SJCRH30 (cell line): ENCODE measurements around the gene TTLL7. TPM values are rescaled to one million over a fixed set of nuclear protein-coding genes. Genes with fewer than 3 reads are reported as not detected.
"Not testable (repeated sequence)": the region's sequence is repeated elsewhere in the genome, so short reads cannot be mapped to it uniquely, and the experiment has no call there.

ENCODE experiments used
- DNase-seq, 2 experiments: peaks; one replicate each; pipeline ENCODE4 v3.0.0-alpha.2; 2015 to 2020
- H3K27ac ChIP-seq: fragments of 250-450 bp; sonication (Bioruptor Pico); 2 replicates; pipeline ENCODE4 v1.5.1; 2020; ENCODE audit warnings: mild to moderate bottlenecking, moderate library complexity
- H3K27me3 ChIP-seq: fragments of 250-450 bp; sonication (Bioruptor Pico); 2 replicates; pipeline ENCODE4 v1.5.1; 2020; ENCODE audit warnings: mild to moderate bottlenecking, moderate library complexity
- H3K36me3 ChIP-seq: fragments of 250-450 bp; sonication (Bioruptor Pico); 2 replicates; pipeline ENCODE4 v1.5.1; 2020; ENCODE audit warnings: mild to moderate bottlenecking, moderate library complexity
- H3K4me1 ChIP-seq: fragments of 250-450 bp; sonication (Bioruptor Pico); 2 replicates; pipeline ENCODE4 v1.5.1; 2020; ENCODE audit warnings: mild to moderate bottlenecking, moderate library complexity
- H3K4me3 ChIP-seq: fragments of 250-450 bp; sonication (Bioruptor Pico); 2 replicates; pipeline ENCODE4 v1.5.1; 2020; ENCODE audit warnings: mild to moderate bottlenecking, moderate library complexity
- H3K9me3 ChIP-seq: fragments of 250-450 bp; sonication (Bioruptor Pico); replicated peaks from 2 replicates; pipeline ENCODE4 v1.5.1; 2020; ENCODE audit warnings: mild to moderate bottlenecking, moderate library complexity
- total RNA-seq: library from RNA; depleted of rRNA; stranded (reverse); fragments of >200 nt; shearing (Covaris generic); gene quantifications from 2 replicates; pipeline ENCODE4 v1.2.3, GENCODE V29; 2014

TTLL7 gene
- total RNA-seq, 1 experiment from 2014 or later: 25.2 TPM

DNA sequence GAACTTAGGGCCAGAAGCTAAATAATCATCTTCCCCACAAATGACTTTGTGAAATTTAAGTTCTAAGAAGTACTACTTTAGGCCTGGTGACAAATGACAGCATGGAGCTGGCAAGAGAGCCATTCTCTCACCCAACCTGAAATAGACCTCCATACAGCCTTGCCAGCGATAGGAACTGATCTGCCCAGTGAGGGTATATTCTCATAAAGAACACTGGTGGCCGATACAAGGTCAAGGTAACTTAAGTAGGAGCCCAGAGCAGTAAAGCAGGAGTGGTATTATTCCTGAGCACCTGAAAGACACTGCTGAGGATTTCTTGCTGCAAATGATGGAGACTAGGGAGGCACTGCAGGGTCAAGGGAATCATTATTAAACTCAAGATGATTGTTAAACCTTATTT is 2.6 kb upstream of the TTLL7 start:
- Histone ChIP-seq H3K27ac (no peak overlapping the region), H3K4me1 (peaks cover 21% of the 10 kb centered on the region), H3K36me3 (no peaks in the 10 kb centered on the region), H3K4me3 (no peak overlapping the region), H3K27me3 (no peaks in the 10 kb centered on the region), H3K9me3 (no peaks in the 10 kb centered on the region)
- no peak for DNase-seq

DNA sequence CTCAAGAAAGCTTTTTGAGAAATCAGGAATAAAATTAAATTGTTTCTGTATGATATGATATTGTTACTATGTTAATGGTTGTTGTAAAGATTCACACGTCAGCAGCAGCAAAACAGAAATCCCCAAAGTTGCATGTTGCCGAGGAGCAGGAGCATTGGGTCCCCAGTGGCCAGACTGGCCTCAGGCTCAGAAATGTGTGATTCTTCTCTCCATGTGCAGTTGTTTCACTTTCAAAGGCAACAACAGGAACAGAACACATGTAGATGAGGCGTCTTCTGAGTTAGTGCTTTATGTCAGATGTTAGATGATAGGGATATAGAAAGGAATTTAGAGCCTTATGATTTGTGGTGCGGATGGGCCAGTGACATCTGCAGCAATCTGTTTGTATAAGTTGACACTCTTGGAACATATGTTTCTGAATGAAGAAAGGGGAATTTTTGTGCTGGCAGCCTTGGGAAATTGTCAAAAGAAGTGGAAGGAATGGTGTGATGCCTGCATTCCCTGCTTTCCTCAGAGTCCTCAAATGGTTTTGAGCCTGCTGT is 2.1 kb upstream of the TTLL7 start:
- no peak overlapping the region for H3K27ac ChIP-seq
- no peaks in the 10 kb centered on the region for H3K36me3 ChIP-seq
- no peaks in the 10 kb centered on the region for H3K9me3 ChIP-seq
- no peak for DNase-seq
- no peak overlapping the region for H3K4me3 ChIP-seq
- H3K4me1 ChIP-seq: peaks cover 25% of the 10 kb centered on the region
- H3K27me3 ChIP-seq: no peaks in the 10 kb centered on the region

DNA sequence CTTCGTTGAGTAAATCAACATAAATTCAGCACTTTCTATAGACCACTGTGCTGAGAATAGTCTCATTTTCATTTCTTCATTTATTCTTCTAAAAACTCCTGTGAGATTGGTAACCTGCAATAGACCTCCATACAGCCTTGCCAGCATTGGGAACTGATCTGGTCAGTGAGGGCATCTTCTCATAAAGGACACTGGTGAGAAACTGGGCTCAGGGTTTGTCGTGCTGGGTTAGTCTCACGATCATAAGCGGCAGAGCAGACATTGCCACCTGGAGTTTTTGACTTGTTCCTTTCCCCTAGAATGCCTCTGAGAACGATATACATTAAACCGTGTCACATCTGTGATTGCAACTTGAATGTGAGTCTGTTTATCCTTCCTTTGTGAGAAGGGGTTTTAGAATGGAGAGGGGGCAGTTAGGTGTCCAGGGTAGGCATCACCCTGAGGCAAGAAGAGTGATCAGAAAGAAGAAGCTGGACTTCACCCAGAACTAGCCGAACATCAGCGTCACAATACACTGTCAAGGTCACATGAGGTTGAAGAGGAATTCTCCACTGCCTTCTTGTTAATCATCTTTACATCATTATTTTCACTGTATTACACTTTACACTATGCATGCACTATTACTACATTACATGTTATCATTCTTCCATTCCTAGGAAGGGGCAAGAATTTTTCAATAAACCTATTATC is 1.4 kb upstream of the TTLL7 start:
- no peak for DNase-seq
- Histone ChIP-seq H3K4me1 (peaks cover 26% of the 10 kb centered on the region), H3K27me3 (no peaks in the 10 kb centered on the region), H3K36me3 (no peaks in the 10 kb centered on the region), H3K4me3 (peak overlapping the region; percentile 98; the same call in 1 of the 2 replicates), H3K9me3 (no peaks in the 10 kb centered on the region), H3K27ac (no peak overlapping the region)

DNA sequence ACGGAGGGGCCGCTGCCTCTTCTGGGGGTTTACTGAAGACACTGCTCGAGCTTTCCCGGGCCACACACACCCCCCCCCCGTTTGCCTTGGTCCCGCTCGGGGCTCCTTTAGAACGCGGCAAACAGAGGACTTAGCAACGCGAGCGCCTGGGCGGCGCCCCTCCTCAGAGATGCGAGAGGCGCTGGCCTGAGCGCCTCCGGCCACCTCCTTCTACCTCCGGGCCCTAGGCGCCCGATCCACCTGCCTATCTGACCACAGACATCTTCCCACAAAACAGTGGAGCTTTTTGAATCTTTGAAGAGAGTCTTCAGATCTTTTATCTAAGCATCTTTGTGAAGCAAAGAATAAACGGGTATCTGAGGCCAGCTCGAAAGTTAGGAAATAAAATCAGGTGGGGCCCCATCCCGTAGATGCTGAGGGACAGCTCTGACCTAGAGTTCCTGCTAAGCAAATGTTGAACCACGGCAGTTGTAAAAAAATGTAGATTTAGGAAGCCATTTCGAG is 436 bp upstream of the TTLL7 start:
- Histone ChIP-seq H3K36me3 (no peaks in the 10 kb centered on the region), H3K9me3 (no peaks in the 10 kb centered on the region), H3K27me3 (no peaks in the 10 kb centered on the region), H3K27ac (peak overlapping the region; percentile 100), H3K4me3 (peak overlapping the region; percentile 98), H3K4me1 (peaks cover 26% of the 10 kb centered on the region)
- DNase-seq: peak; percentile 89 to 90

DNA sequence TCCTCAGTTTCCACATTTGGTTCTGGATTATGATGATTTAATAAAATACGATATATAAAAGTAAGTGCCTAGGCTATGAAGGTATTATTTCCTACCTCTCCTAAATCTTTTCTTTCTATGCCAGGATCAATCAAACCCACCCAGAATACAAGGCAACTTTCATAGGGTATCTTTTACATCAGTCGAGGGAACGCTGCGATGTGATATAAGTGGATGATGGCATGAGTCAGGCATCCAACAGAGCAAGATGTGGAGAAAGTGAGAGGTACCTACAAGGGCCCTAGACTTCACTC is 781 bp downstream of the TTLL7 start:
- H3K4me3 ChIP-seq: peak overlapping the region; percentile 98
- no peaks in the 10 kb centered on the region for H3K9me3 ChIP-seq
- H3K4me1 ChIP-seq: peaks cover 26% of the 10 kb centered on the region
- peak overlapping the region; percentile 100 for H3K27ac ChIP-seq
- no peaks in the 10 kb centered on the region for H3K36me3 ChIP-seq
- DNase-seq: peak in 1 of 2 experiments; percentile 63
- no peaks in the 10 kb centered on the region for H3K27me3 ChIP-seq

DNA sequence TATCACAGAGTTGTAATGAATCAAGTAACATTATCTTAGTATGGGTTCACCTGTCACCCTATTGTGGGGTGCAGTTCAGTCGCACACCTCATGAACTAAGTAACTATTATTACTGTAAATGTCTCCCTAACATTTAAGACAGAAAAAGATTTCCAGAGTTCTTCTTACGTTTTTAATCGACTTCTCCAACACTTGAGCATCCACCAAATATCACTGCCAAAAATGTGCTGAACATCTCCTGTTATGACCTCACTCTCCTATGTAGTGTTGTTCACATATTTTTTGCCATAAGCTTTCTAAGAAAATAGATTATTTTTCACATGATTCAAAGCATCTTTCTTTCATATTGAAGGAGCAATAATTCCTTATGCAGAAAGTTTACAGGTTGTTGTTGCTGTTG is 1.3 kb downstream of the TTLL7 start:
- H3K4me1 ChIP-seq: peaks cover 26% of the 10 kb centered on the region
- H3K4me3 ChIP-seq: peak overlapping the region; percentile 98
- no peak overlapping the region; the same call in 1 of the 2 replicates for H3K27ac ChIP-seq

DNA sequence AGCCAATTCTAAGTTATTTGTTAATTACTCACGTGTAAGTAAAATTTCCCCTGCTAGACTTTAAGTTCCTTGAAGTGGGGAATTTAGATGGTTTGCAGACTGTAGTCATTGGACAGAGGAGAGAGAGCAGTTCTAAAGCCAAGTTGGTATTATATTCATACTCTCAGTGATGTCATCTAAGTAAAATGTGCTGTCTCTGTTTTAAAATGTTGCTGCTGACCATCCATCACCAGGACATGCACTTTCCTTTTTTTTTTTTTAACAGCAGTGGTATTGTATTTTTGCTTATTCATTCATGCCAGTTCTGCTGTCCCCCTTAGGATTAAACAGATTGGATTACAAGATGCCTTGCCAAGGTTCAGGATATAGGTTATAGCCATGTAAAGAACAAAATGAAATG is 2.3 kb downstream of the TTLL7 start:
- Histone ChIP-seq H3K4me3 (no peak overlapping the region), H3K27me3 (no peaks in the 10 kb centered on the region), H3K27ac (peak overlapping the region; percentile 25; the same call in 1 of the 2 replicates), H3K9me3 (no peaks in the 10 kb centered on the region), H3K4me1 (peaks cover 26% of the 10 kb centered on the region), H3K36me3 (peaks cover 6% of the 10 kb centered on the region; the same call in 1 of the 2 replicates)
- DNase-seq: peak in 1 of 2 experiments; percentile 41

More for the DNA sequence above, 1.3 kb downstream of the TTLL7 start:
- no peaks in the 10 kb centered on the region for H3K27me3 ChIP-seq
- DNase-seq: no peak
- H3K36me3 ChIP-seq: no peaks in the 10 kb centered on the region
- H3K9me3 ChIP-seq: no peaks in the 10 kb centered on the region

DNA sequence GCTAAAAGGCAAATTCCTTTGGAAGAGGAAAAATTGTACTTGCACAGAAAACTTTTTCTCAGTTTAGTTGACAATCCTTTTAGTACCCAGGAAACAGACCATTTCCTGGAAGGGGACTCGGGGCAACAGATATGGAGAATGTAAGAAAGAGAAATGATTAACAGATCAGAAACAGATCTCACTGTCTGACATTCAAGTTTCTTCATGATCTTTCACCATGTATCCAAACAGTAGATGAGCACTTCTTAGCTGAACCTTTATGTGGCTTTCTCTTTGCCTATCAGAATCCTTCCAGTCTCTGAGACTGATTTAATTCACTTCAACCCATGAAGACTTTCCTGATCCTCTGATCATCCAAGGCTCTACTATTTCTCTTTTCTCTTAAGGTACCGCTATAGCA is 2.7 kb downstream of the TTLL7 start:
- H3K27ac ChIP-seq: peak overlapping the region; percentile 25; the same call in 1 of the 2 replicates
- DNase-seq: no peak
- H3K27me3 ChIP-seq: no peaks in the 10 kb centered on the region
- no peak overlapping the region for H3K4me3 ChIP-seq
- H3K4me1 ChIP-seq: peaks cover 26% of the 10 kb centered on the region
- H3K9me3 ChIP-seq: no peaks in the 10 kb centered on the region
- H3K36me3 ChIP-seq: peaks cover 6% of the 10 kb centered on the region; the same call in 1 of the 2 replicates

DNA sequence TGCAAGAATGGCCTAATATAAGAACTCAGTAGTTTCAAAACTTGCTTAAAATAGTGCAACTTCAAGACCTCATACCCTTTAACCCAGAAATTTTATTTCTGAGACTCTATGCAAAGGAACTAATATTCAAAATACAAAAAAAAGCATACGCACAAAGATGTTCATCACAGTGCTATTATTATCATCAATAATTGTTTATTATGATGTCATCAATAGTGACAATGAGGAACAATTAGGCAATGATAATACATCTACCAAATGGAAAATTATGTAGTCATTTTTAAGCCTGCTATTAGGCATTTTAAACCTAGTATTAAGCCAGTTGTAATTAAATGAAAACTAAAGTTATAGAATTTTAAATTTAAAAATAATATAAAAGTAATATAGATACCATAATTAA is 3.3 kb downstream of the TTLL7 start:
- H3K36me3 ChIP-seq: peaks cover 6% of the 10 kb centered on the region; the same call in 1 of the 2 replicates
- H3K4me3 ChIP-seq: no peak overlapping the region
- no peak for DNase-seq
- peaks cover 24% of the 10 kb centered on the region for H3K4me1 ChIP-seq
- H3K9me3 ChIP-seq: no peaks in the 10 kb centered on the region
- no peak overlapping the region for H3K27ac ChIP-seq
- H3K27me3 ChIP-seq: no peaks in the 10 kb centered on the region

DNA sequence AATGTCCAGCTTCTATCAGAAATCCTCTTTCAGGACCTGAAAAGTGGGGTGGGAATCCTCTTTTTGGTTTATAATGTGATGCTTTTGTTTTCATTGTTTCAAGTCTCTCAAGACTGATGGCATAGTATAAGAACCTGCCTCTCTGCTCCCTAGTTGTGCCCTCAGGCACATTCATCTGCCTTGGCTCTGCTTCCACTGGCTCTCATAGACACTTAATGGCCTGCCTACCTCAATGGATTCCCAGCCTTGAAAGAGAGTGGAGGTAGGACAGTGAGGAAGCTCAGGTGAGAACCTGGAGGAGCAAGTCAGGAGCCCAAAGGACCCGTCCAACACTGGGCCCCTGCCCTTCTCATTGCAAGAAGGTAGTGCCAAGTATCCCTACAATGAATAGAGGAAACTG is 4.8 kb downstream of the TTLL7 start:
- no peak for DNase-seq
- peaks cover 18% of the 10 kb centered on the region for H3K4me1 ChIP-seq
- H3K36me3 ChIP-seq: peaks cover 6% of the 10 kb centered on the region; the same call in 1 of the 2 replicates
- H3K4me3 ChIP-seq: no peak overlapping the region
- H3K27me3 ChIP-seq: no peaks in the 10 kb centered on the region
- H3K9me3 ChIP-seq: no peaks in the 10 kb centered on the region
- H3K27ac ChIP-seq: no peak overlapping the region

DNA sequence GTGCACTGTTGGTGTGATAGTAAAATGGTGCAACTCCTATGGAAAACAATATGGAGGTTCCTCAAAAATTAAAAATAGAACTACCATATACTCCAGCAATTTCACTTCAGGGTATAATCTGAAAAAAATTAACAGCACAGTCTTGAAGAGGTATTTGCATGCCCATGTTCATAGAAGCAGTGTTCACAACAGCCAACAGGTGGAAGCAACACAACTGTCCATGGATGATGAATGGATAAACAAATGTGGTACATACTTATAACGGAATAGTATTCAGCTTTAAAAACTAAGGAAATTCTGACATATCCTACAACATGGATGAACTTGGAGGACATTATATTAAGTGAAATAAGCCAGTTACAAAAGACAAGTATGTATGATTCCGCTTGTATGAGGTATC is 8.2 kb downstream of the TTLL7 start:
- no peak for DNase-seq
- Histone ChIP-seq H3K27ac (no peak overlapping the region), H3K4me3 (no peak overlapping the region), H3K36me3 (peaks cover 17% of the 10 kb centered on the region), H3K4me1 (no peaks in the 10 kb centered on the region), H3K9me3 (peaks cover 13% of the 10 kb centered on the region; the same call in 1 of the 2 replicates), H3K27me3 (no peaks in the 10 kb centered on the region)

DNA sequence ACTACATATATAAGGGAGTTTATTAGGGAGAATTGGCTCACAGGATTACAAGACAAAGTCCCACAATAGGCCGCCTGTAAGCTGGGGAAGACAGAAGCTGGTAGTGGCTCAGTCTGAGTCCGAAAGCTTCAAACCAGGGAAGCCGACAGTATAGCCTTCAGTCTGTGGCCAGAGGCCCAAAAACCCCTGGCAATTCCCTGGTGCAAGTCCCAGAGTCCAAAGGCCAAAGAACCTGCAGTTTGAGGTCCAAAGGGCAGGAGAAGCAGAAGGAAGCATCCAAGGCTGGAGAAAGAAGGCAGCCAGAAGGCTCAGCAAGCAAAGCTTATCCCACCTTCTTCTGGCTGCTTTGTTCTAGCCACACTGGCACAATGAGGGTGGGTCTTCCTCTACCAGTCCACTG is 13.9 kb downstream of the TTLL7 start:
- Histone ChIP-seq H3K9me3 (peaks cover 18% of the 10 kb centered on the region), H3K4me1 (peaks cover 3% of the 10 kb centered on the region; the same call in 1 of the 2 replicates), H3K4me3 (no peak overlapping the region), H3K36me3 (peaks cover 14% of the 10 kb centered on the region), H3K27me3 (no peaks in the 10 kb centered on the region), H3K27ac (no peak overlapping the region)
- DNase-seq: no peak

DNA sequence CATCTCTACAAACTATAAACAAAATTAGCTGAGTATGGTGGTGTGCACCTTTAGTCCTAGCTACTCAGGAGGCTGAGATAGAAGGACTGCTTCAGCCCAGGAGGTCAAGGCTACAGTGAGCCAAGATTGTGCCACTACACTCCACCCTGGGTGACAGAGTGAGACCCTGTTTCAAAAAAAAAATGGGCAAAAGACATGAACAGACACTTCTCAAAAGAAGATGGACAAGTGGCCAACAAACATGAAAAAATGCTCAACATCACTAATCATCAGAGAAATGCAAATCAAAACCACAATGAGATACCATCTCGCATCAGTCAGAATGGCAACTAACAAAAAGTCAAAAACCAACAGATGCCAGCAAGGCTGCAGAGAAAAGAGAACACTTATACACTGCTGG is 15.0 kb downstream of the TTLL7 start:
- H3K4me1 ChIP-seq, H3K4me3 ChIP-seq, H3K27me3 ChIP-seq, H3K27ac ChIP-seq, DNase-seq: not testable (repeated sequence)
- peaks cover 18% of the 10 kb centered on the region for H3K9me3 ChIP-seq
- peaks cover 19% of the 10 kb centered on the region for H3K36me3 ChIP-seq

DNA sequence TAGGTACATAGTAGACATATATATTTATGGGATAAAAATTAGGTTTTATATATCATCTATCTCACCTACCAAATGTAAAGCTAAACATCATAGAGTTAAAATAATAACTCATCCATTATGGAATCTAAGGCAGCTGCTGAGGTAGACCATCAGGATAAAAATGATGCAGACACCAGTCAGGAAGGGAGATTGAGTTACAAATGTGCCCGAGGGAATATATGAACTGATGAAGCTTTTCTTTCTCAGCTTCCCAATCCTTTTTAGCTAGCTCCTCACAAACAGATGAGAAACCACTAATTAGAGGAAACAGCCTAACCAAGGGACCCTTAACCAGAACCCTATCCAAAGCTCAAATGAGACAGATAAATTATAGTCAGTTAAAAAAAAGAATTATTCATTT is 20.9 kb downstream of the TTLL7 start:
- Histone ChIP-seq H3K27me3 (no peaks in the 10 kb centered on the region), H3K9me3 (no peaks in the 10 kb centered on the region; the same call in 1 of the 2 replicates), H3K4me3 (no peak overlapping the region), H3K36me3 (peaks cover 8% of the 10 kb centered on the region; the same call in 1 of the 2 replicates), H3K4me1 (peaks cover 16% of the 10 kb centered on the region), H3K27ac (no peak overlapping the region)
- peak; percentile 41 to 84 for DNase-seq

DNA sequence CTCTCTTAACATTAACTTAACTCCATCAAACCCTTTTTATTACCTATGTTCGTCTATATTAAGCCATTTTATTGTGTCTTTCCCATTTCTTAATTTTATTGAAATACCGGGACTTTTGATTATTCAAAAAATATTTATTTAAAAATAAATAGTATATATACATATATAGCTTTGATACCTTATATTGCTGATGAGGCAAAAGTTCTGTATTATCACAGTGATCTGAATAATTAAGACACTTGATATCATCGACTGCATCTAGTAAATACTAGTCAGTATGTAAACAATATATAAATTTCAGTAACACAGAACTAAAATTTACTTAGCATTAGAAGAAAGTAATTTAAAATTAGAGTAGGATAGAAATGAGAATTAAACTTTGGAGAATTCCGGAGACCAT is 22.0 kb downstream of the TTLL7 start:
- Histone ChIP-seq H3K36me3 (peaks cover 8% of the 10 kb centered on the region; the same call in 1 of the 2 replicates), H3K4me1 (peaks cover 16% of the 10 kb centered on the region), H3K27me3 (no peaks in the 10 kb centered on the region), H3K9me3 (no peaks in the 10 kb centered on the region; the same call in 1 of the 2 replicates), H3K27ac (no peak overlapping the region), H3K4me3 (no peak overlapping the region)
- DNase-seq: no peak
